Epidermal melanocyte (primary cell): Measurements from ENCODE around the gene SNRPF.
"Not testable (repeated sequence)": the region's sequence is repeated elsewhere in the genome, so short reads cannot be mapped to it uniquely, and the experiment has no call there.

Experiments
- DNase-seq: peaks from one replicate; pipeline ENCODE4 v3.0.0; 2011; ENCODE audit warnings: low spot score; ENCODE audit not compliant: insufficient read length

SNRPF gene

DNA sequence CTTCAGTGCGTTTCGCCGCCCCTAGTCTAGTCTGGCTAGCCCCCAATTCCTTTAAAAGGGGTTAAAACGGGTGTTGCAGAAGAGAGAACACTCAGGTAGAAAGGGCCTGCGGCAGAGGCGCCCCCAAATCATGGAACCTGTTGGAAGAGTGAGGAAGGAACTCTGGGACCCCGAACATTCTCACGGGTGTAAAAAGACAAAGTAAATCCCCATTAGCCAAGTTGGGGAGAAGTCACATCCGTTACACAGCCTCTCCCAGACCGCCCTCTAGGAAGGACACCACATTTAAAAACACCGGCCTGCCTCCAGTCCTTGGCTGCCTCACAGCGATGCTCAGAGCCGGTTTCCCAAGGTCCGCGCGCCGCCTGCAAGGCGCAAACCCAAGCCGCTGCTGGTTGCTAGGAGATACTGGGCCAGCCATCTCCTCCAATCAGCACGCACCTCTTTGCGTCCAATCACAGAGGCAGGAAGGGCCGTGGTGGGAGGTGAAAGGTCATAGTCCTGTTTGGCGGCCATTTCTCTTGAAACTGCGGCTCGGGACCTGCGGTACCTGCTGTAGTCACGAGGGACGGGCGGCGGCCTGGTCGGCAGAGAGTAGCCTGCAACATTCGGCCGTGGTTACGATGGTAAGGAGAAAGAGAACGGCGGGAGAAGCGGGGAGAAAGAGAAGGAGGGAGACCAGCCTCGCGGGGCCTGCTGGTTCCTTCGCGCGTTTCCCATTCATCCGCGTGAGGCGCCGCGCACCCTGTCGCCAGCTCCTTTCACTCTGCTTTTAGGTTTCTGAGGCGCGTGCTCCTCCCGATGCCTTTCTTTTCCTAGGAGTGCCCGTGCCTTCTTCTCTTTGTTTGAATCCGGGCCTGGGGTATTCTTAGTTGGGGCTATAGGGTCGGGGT is at the start of gene SNRPF:
Gene SNRPF, plus strand, starts transcription at position 502 of the 893 bp plus-strand sequence. Its CDS starts 122 bp downstream, at position 624.
- peak; percentile 99 for DNase-seq

DNA sequence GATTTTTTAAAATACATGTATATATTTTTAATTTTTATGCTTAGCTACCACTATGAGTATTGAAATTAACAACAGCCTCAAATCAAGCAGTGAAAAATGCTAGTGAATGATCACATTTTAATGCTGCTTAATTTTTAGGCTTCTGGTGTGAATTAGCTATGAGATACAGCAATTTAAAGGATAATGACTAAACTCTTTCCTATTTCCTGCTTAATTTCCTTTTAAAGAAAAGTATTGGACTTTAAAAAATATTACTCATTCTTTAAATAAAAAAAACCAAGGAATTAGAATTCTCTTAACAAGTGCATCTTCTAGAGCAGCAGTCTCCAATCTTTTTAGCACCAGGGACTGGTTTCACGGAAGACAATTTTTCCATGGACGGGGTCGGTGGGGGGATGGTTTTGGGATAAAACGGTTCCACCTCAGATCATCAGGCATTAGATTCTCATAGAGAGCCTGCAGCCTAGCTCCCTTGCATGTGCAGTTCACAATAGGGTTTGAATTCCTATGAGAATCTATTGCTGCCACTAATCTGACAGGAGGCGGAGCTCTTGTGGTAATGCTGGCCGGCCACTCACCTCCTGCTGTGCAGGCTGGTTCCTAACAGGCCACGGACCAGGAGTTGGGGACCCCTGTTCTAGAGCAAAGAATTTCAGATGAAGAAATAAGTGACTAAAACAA is 49.6 kb upstream of the SNRPF start:
- no peak for DNase-seq

DNA sequence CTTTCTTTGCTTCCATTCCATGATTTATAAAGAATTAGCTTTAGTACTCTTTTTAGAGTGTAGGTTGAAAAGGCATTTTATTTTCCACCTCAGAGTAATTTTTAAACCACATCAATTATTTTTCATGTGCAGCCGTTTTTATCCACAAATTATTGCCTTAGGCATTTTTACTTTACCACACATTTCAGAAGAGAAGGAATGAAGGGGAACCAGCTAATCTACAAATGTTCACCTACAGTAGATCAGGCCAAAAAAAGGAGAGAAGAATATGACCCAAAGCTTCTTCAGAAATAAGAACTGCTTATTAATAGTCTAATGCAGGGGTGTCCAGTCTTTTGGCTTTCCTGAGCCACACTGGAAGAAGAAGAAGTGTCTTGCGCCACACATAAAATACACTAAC is 48.3 kb upstream of the SNRPF start:
- DNase-seq, result no peak

DNA sequence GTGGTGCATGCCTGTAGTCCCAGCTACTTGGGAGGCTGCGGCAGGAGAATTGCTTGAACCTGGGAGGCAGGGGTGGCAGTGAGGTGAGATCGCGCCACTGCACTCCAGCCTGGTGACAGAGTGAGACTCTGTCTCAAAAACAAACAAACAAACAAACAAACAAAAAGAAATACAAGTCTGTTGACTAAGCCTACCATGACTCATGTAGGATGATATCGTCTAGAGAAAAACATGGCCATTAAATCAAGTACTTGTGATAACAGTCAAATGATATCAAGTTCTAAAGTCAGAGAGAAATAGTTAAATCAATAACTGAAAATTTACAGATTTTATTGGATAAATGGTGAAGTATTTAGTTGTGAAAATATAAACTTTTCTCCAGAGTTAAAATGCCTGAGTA is 46.6 kb upstream of the SNRPF start:
- DNase-seq, result not testable (repeated sequence)

DNA sequence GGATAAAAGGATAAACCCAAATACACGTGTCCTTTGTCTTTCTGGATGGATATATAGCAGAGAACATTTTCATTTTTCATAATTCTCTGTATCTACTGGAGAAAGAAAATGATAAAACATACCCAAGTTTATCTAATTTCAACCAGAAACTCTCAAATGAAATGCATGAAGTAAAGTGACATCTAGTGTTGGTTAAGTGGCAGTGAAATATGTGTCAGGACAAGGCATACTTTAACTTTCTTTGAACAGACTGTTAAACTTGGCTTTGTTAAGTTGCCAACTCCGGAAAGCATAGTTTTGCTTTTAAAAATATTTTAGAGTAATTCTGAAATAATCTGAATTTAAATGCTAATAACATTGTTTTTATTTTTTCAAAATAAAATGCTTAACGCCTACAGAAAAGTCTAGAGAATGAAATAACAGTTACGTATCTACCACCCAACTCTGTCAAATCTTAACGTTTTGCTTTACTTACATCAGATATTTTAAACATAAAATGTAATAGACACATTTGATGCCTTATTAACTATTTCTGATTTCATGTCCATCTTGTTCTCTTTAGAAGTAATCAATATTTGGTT is 43.0 kb upstream of the SNRPF start:
- DNase-seq, result no peak

DNA sequence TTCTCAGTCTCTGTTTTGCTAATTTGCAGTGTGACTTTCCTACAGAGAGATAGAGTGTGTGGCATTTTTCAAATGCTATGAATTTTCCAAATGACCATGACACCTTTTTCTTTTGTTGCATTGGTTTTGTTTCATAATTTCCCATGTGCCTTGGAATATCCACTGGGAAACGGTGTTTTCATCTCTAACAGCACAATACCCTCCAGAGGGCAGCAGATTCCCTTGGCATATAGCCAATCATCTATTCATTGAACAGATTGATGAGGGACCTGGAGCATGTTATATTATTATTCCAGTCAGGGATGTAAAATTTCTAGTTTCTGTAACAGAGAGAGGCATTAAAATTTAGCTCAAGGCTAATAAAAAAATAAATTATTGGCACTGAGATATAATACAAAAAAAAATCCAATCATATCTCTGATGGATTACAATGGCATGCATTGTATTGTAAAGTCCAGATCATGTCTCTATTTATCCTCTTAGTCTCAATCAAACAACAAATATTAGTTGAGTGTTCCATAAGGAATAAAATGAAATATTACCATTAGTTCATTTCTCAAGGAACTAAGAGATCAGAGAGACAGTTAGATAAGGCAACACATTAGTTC is 38.6 kb upstream of the SNRPF start:
- DNase-seq, result no peak

DNA sequence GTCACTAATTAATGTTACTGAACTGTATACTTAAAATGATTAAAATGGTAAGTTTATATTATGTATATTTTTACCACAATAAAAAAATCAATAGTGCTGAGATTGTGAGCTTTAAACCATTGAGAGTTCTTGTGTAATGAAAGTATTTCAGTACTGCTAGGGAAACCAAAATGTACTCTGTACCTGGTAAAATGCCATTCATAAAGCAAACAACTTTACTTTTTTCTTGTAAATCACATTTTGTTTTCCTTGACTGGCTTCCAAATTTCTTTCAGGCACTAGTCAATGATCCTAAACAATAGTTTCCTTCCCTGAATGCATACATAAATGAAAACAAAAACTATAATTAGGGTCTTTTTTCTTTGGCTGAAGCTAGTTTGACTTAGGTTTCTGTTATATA is 29.4 kb upstream of the SNRPF start:
- no peak for DNase-seq

DNA sequence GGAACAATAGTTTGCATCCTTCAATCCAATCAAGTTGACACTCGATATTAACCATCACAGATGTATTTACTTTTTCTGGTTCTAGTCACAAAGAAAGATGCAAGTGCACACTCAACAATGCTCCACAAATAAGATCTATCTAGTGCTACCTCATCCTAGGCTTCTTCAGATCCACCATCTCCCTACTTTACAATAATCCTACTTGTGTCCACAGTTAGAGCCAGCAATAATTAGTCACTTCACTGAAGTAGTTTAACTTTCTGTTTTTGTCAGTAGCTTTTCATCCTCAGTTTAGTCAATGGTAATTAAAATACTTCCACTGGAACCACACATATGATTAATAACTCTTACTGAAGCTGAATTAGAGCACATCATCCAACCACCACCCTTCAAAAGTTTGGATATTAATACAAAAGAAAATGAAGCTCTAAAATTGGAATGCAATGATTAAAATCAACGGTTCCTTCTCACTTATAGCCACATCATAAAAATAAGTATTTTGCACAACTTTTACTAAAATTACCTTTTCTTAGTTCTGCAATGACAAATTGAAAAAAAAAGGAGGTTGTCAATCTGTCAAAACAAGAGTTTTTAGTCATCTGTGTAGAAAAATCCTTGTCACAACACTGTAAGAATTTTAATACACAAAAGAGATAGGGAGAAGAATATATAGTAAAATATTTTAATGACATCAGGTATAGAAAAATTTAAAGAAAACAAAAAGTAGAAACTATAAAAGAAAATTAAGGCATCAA is 28.2 kb upstream of the SNRPF start:
- DNase-seq, result no peak

DNA sequence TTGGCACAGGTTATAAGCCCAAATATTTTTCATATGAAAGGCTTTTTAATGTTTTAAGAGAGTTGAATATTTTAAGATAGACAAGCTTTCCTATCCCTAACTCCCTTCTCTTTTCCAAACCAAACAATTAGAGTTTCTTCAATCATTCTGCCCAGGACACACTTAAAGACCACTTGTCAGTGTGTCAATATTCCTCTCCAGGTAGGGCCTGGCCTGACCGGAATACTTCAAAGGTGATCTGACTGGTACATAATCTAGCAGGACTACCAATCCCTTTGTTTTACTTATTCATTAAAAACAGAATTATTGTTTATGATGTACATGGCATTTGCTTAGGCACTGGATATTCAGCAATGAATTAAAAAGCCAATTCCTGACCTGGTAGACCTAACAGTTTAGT is 24.2 kb upstream of the SNRPF start:
- no peak for DNase-seq

DNA sequence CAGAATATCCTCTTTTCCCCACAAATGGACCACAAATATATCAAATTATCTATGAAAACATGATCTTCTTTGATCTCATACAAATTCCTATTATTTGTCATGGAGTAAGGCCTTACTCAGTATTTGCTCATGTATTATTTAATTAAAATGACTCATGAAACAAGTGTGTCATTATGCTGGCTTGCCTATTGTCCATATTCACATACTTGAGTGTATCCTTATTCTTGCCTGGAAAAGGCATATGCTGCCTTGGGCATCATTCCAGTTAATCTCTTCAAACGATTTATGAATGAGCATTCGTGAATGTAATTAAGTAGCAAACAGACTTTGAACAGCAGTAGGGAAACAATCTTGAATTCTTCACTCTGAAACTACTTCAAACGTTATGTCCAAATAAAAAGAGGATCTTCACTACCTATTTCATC is 22.6 kb upstream of the SNRPF start:
- DNase-seq, result no peak

DNA sequence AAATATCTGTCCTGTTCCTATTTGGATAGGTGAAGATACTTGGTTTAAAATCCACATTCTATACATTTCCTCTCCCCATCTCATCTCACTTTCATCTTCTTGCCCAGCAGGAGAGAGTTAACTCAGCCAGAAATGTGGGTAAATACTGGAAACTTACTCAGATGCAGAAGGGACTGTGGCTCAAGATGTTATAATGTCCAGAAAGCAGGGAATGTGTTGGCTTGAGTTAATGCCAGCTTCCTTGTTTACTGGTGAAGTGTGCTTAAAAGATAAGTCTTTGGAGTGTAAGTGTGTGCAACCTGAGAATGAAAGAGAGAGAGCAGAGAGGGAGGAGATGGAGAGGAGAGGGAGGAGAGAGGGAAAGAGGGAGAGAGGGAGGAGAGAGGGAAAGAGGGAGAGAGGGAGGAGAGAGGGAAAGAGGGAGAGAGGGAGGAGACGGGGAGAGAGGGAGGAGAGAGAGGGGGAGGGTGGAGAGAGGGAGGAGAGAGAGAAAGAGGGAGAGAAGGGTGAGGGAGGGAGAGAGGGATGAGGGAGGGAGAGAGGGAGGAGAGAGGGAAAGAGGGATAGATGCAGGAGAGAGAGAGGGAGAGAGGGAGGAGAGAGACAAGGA is 22.0 kb upstream of the SNRPF start:
- peak; percentile 16 for DNase-seq

DNA sequence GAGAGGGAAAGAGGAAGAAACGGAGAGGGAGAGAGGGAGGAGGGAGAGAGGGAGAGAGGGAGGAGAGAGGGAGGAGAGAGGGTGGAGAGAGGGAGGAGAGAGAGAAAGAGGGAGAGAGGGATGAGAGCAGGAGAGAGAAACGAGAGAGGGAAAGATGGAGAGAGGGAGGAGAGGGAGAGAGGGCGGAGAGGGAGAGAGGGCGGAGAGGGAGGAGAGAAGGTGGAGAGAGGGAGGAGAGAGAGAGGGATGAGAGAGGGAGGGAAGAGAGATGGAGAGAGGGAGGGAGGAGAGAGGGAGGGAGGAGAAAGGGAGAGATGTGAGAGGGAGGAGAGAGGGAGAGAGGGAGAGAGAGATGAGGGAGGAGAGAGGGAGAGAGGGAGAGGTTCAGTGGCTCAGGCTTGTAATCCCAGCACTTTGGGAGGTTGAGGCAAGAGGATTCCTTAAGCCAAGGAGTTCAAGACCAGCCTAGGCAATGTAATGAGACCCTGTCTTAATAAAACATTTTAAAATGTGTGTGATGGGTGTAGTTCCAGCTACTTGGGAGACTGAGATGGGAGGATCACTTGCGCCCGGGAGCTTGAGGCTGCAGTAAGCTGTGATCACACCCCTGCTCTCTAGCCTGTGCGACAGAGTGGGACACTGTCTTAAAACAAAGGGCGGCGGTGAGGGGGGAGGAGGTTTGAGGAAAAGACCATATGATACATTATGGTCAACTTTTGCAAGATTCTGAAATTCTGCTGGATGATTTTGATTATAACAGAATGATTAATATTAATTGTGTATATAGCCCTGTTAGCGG is 21.3 kb upstream of the SNRPF start:
- no peak for DNase-seq

DNA sequence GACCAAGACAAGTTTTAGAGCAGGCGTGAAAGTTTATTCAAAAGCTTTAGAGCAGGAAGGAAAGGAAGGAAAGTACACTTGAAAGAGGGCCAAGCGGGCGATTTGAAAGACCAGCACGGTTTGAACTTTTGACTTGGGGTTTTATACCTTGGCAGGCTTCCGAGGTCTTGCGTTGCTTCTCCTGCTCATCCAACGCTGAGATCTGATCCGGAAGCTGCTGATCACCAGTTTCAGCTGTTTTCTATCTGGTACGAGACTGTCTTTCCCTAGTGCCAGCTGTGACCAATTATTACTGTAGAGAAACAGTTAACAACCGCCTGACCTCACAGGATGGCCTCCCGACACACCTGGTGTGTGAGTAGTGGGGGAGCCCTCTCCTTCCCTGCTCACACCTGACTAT is 20.6 kb upstream of the SNRPF start:
- DNase-seq, result no peak

DNA sequence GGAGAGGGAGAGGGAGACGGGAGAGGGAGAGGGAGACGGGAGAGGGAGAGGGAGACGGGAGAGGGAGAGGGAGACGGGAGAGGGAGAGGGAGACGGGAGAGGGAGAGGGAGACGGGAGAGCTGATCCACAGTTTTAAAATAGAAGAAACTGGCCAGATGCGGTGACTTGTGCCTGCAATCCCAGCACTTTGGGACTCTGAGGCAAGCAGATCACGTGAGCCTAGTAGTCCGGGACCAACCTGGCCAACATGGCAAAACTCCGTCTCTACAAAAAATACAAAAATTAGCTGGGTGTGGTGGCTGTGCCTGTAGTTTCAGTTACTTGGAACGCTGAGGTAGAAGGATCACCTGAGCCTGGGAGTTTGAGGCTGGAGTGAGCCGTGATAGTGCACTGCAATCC is 16.3 kb upstream of the SNRPF start:
- DNase-seq, result not testable (repeated sequence)

DNA sequence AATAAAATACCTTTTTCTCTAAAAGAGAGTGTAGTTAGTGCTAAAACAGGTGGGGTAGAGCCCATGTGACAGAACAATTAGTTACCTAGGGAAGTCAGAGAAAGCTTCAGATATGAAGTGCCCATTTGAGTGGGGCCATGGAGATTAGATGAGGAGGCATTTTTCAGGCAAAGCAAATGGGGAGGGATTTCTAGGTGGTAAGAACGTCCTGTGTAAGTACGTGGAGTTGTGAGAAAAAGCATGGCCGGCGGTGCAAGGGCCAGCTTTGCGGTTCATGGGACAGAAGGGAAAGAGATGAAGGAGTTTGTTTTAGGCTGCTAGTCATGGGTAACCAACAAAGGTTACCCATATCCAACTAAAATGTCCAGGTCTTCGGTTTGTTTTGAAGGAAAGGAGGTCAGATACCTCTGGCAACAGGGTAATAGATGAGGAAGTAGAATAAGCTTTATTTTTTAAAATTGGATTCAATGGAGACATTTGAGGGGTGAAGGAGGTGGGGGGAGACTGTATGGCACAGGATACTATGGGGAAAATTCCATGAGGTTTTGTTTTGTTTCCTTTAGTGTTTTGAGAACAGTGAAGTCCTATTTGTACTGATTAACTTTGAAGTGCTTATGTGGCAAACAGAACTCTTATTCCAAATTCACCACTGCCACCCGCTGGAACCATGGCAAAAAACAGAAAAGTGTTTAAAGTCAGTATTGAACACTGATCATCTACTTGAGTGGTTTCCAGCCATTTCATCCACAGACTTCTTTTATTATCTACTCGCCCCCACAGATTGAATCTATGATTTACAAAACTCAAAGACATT is 10.0 kb upstream of the SNRPF start:
- DNase-seq, result no peak

DNA sequence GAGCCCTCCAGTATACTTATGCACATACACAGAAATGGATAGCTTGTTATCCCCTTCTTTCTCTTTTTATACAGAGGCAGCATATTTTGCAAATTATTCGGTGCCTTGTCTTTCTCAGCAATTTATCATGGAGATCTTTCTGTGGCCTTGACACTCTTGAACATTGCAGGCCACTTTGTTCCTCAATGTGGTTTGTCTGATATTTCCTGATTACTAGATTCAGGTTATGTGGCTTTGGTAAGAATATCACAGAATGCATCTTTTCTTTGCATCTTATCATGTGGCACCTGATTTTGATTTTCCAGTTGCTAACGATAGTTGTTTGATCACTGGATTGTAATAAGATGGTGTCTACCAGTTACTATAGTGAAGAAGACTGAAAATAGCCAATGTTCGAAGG is 7.1 kb upstream of the SNRPF start:
- no peak for DNase-seq

DNA sequence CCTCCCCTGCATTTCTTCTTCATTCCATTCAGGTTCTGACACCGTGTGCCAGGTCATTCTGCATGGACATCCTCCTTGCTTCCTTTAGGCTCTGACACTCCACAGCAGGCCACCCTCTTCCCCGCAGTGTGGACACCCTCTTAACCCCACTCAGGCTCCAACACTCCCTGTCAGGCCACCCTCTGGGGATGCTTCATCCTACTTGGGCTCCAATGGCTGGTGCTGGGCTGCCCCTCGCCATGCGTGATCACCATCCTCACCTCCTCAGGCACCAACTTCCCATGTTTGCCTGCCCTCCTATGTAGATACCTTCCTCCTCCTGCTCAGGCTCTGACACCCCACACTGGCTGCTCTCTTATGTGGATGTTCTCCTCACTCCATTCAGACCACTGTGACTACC is 6.6 kb upstream of the SNRPF start:
- no peak for DNase-seq

DNA sequence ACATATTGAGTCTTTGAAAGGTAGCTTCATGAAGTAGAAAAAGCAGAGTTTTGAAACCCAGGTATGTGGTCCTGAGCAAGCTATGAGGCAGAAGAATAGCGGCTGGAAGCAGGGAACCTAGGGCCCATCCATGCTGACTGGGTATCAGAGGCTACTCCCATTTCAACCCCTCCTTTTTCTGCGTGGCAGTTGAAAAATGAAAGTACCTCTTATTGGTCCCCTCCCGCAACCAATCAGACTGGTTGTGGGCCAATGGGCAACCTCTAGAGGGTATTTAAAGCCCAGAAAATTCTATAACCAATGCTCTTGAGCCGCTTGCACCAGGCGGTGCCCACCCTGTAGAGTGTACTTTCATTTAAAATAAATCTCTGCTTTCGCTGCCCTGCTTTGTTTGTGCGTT is 1.6 kb upstream of the SNRPF start:
- no peak for DNase-seq

DNA sequence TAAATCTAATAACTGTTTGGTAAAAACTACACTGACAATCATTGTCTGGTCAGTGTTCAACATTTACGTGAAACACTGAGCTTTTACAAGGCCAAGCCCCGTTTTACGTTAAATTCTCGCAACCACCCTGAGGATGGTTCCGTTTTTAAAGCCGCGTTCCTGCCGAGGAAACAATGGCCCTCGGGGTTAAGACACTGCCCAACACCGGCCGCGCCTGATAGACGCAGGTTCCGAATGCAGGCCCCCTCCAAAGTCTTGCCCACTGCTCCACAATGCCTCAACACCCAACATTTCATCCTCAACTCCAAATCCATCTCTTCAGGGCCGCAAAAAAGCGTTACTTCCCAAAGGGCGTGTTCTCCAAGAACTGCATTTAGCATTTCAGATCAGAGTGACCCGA is 953 bp upstream of the SNRPF start:
- no peak for DNase-seq
